Upper lobe of left lung (tissue), 6 donors: ENCODE measurements around the gene TMEM263. TPM values are rescaled to one million over a fixed set of nuclear protein-coding genes. Genes with fewer than 3 reads are reported as not detected.

Source experiments
- ATAC-seq, 2 donors: fragments of 200-7000 bp; cut with Tn5 transposase; one replicate each; pipeline ENCODE4 v1.9.1; 2022; ENCODE audit warnings: mild to moderate bottlenecking in 2 of 2, moderate library complexity in 2 of 2; ENCODE audit not compliant: low FRiP score in 2 of 2
- DNase-seq, 2 donors: peaks; one replicate each; pipeline ENCODE4 v3.0.0-alpha.2; 2019 to 2020
- H3K27ac ChIP-seq, 4 donors: fragments of 200-600 bp; sonication (generic); one replicate each; pipeline ENCODE4 v1.5.1; 2016 to 2019
- H3K27me3 ChIP-seq, 4 donors: fragments of 200-600 bp; sonication (generic); one replicate each; pipeline ENCODE4 v1.5.1; 2017 to 2019
- H3K36me3 ChIP-seq, 4 donors: fragments of 200-600 bp; sonication (generic); one replicate each; pipeline ENCODE4 v1.5.1; 2016 to 2019
- H3K4me1 ChIP-seq, 4 donors: fragments of 200-600 bp; sonication (generic); one replicate each; pipeline ENCODE4 v1.5.1; 2018 to 2019
- H3K4me3 ChIP-seq, 4 donors: fragments of 200-600 bp; sonication (generic); one replicate each; pipeline ENCODE4 v1.5.1; 2017 to 2019; ENCODE audit warnings: mild to moderate bottlenecking in 2 of 4, moderate library complexity in 1 of 4
- H3K9me3 ChIP-seq, 4 donors: fragments of 200-600 bp; sonication (generic); one replicate each; pipeline ENCODE4 v1.5.1; 2018 to 2019
- CTCF ChIP-seq, 6 experiments: fragments of 450-650 bp in 4 of 6; fragments of 200-600 bp in 2 of 6; sonication (generic) in 2 of 6; IDR thresholded peaks; one replicate each; pipeline ENCODE4 v1.5.1; 2016 to 2019; ENCODE audit warnings: antibody characterized with exemption in 6 of 6
- EP300 ChIP-seq, 4 donors: sonication (generic); formaldehyde crosslinking; IDR thresholded peaks; one replicate each; pipeline ENCODE4 v1.5.1; 2017; ENCODE audit warnings: antibody characterized with exemption in 4 of 4, control low read depth in 2 of 4
- POLR2A ChIP-seq, 4 donors: fragments of 450-650 bp; IDR thresholded peaks; one replicate each; pipeline ENCODE4 v1.5.1; 2016 to 2017; ENCODE audit warnings: antibody characterized with exemption in 4 of 4, mild to moderate bottlenecking in 2 of 4
- POLR2AphosphoS5 ChIP-seq, 2 donors: sonication (generic); formaldehyde crosslinking; IDR thresholded peaks; one replicate each; pipeline ENCODE4 v1.5.1; 2017; ENCODE audit warnings: antibody characterized with exemption in 2 of 2
- WGBS, 2 donors: methylation state at CpG; one replicate each; pipeline ENCODE4 v1.1.5; 2017 to 2018; 5-methylcytosine and 5-hydroxymethylcytosine counted together
- total RNA-seq, 6 donors: library from RNA; depleted of rRNA in 4 of 6; stranded (reverse); fragments of >200 nt in 4 of 6; gene quantifications; one replicate each; pipeline versions ENCODE4 v1.1.0 to v1.2.1, GENCODE V29; 2016 to 2021
- donor health status: DM: no; HTN: no; CAD: no; lungs with moderate emphysema.
- donor health status: DM: no; HTN: yes; CAD: no; lungs with severe emphysema.

TMEM263 gene
- 10 to 100 TPM; 22.3 to 47.8 (median 25.7) TPM for total RNA-seq

- peak; percentile 95 to 97 for ATAC-seq
- DNase-seq, result peak; percentile 94 to 99
- 0 to 2% methylated on average over 37 to 48 of the region's 88 CpGs for WGBS, 2 donors
- Histone ChIP-seq H3K36me3 (no peaks in the 10 kb centered on the region), H3K27ac (peak within 1 kb of the TSS; percentile 94 to 97 (median 95)), H3K4me1 (peaks cover 17 to 27% (median 20%) of the 10 kb centered on the region in 4 donors), H3K9me3 (no peaks in the 10 kb centered on the region), H3K27me3 (no peaks in the 10 kb centered on the region), H3K4me3 (peak within 1 kb of the TSS; percentile 37 to 94 (median 87))
- TF ChIP-seq POLR2A (IDR thresholded peaks at IDR 0.05), result peak in 3 of 4 donors; percentile 90 to 92 (median 92)
- peak in 3 of 6 experiments; percentile 9 to 42 (median 37) for TF ChIP-seq CTCF (IDR thresholded peaks at IDR 0.05)
- no peak for TF ChIP-seq EP300 (IDR thresholded peaks at IDR 0.05)
- peak; percentile 63 to 86 for TF ChIP-seq POLR2AphosphoS5 (IDR thresholded peaks at IDR 0.05)
These were observed at the start of gene TMEM263 for GRCh38 chr12:106955377-106956047. TSS of gene TMEM263 (plus strand) at chr12:106955907. CDS start at chr12:106967117, 11,210 bp downstream.

- no peak for DNase-seq
- TF ChIP-seq POLR2AphosphoS5 (IDR thresholded peaks at IDR 0.05) (no peak), POLR2A (IDR thresholded peaks at IDR 0.05) (no peak), CTCF (IDR thresholded peaks at IDR 0.05) (no peak), EP300 (IDR thresholded peaks at IDR 0.05) (no peak)
- H3K27ac ChIP-seq, result no peak overlapping the region
- 71 to 80% methylated on average over 2 of the region's 2 CpGs for WGBS, 2 donors
- no peaks in the 10 kb centered on the region for H3K27me3 ChIP-seq
- no peak overlapping the region for H3K4me3 ChIP-seq
- H3K4me1 ChIP-seq, result peaks cover 0 to 10% (median 7%) of the 10 kb centered on the region in 4 donors
- H3K36me3 ChIP-seq, result no peaks in the 10 kb centered on the region
- no peak for ATAC-seq
- H3K9me3 ChIP-seq, result no peaks in the 10 kb centered on the region
These were observed 49.0 kb upstream of the TMEM263 start for GRCh38 chr12:106906715-106907114.

GRCh38 chr12:106907411-106907810 is 48.3 kb upstream of the TMEM263 start:
- ATAC-seq, result no peak
- Histone ChIP-seq H3K36me3 (no peaks in the 10 kb centered on the region), H3K9me3 (no peaks in the 10 kb centered on the region), H3K27ac (no peak overlapping the region), H3K4me1 (peaks cover 0 to 10% (median 7%) of the 10 kb centered on the region in 4 donors), H3K27me3 (no peaks in the 10 kb centered on the region), H3K4me3 (no peak overlapping the region)
- 56 to 57% methylated on average over 5 of the region's 5 CpGs for WGBS, 2 donors
- TF ChIP-seq EP300 (IDR thresholded peaks at IDR 0.05) (no peak), CTCF (IDR thresholded peaks at IDR 0.05) (no peak), POLR2A (IDR thresholded peaks at IDR 0.05) (no peak), POLR2AphosphoS5 (IDR thresholded peaks at IDR 0.05) (no peak)
- no peak for DNase-seq

- DNase-seq (no peak), ATAC-seq (no peak)
- 63 to 72% methylated on average over 4 of the region's 4 CpGs for WGBS, 2 donors
- Histone ChIP-seq H3K4me3 (no peak overlapping the region), H3K36me3 (no peaks in the 10 kb centered on the region), H3K4me1 (peaks cover 0 to 10% (median 7%) of the 10 kb centered on the region in 4 donors), H3K27ac (no peak overlapping the region), H3K9me3 (no peaks in the 10 kb centered on the region), H3K27me3 (no peaks in the 10 kb centered on the region)
- TF ChIP-seq EP300 (IDR thresholded peaks at IDR 0.05), result no peak
- no peak for TF ChIP-seq CTCF (IDR thresholded peaks at IDR 0.05)
- no peak for TF ChIP-seq POLR2A (IDR thresholded peaks at IDR 0.05)
- TF ChIP-seq POLR2AphosphoS5 (IDR thresholded peaks at IDR 0.05), result no peak
These were observed 47.9 kb upstream of the TMEM263 start for GRCh38 chr12:106907846-106908245.

- Histone ChIP-seq H3K36me3 (no peaks in the 10 kb centered on the region), H3K9me3 (no peaks in the 10 kb centered on the region), H3K4me3 (no peak overlapping the region), H3K27ac (no peak overlapping the region), H3K4me1 (peaks cover 0 to 4% (median 3%) of the 10 kb centered on the region in 4 donors), H3K27me3 (no peaks in the 10 kb centered on the region)
- no peak for TF ChIP-seq CTCF (IDR thresholded peaks at IDR 0.05)
- TF ChIP-seq POLR2A (IDR thresholded peaks at IDR 0.05), result no peak
- TF ChIP-seq POLR2AphosphoS5 (IDR thresholded peaks at IDR 0.05), result no peak
- no peak for TF ChIP-seq EP300 (IDR thresholded peaks at IDR 0.05)
- no peak for DNase-seq
- WGBS, 2 donors, result 77 to 81% methylated on average over 3 of the region's 3 CpGs
- no peak for ATAC-seq
These were observed 47.1 kb upstream of the TMEM263 start for GRCh38 chr12:106908561-106908960.
